Kidney (tissue), 14 donors: ENCODE data around the gene HS1BP3. TPM values are rescaled to one million over a fixed set of nuclear protein-coding genes. Genes with fewer than 3 reads are reported as not detected.

ENCODE experiments used
- DNase-seq, 5 donors: peaks; one replicate each; pipeline ENCODE4 v3.0.0-alpha.2; 2013 to 2020
- FAIRE-seq: peaks from 2 replicates; lab custom pipeline; 2012; peaks lifted over from hg19 to GRCh38; lab: Jason Lieb, UNC
- H3K27ac ChIP-seq, 2 donors: one replicate each; pipeline ENCODE4 v1.7.0; 2013; ENCODE audit warnings: low read depth in 2 of 2, low read length in 2 of 2, inconsistent platforms in 1 of 2
- H3K27me3 ChIP-seq: one replicate; pipeline ENCODE4 v1.7.1; 2013; ENCODE audit warnings: low read length, inconsistent platforms; ENCODE audit not compliant: control insufficient read depth, insufficient read depth
- H3K36me3 ChIP-seq, 3 donors: one replicate each; pipeline versions ENCODE4 v1.7.0 to v1.7.1; 2013; ENCODE audit warnings: low read length in 3 of 3, control low read depth in 1 of 3, inconsistent platforms in 1 of 3; ENCODE audit not compliant: insufficient read depth in 3 of 3, control insufficient read depth in 2 of 3
- H3K4me1 ChIP-seq, 3 donors: one replicate each; pipeline versions ENCODE4 v1.7.0 to v1.7.1; 2013; ENCODE audit warnings: low read length in 3 of 3, inconsistent platforms in 1 of 3, low read depth in 1 of 3; ENCODE audit not compliant: control insufficient read depth in 2 of 3, insufficient read depth in 2 of 3
- H3K4me3 ChIP-seq, 3 donors: one replicate each; pipeline versions ENCODE4 v1.7.0 to v1.8.1; 2013; ENCODE audit warnings: low read length in 3 of 3, control low read depth in 1 of 3, inconsistent platforms in 1 of 3
- H3K9ac ChIP-seq, 3 donors: one replicate each; pipeline versions ENCODE4 v1.7.0 to v1.7.1; 2013; ENCODE audit warnings: low read length in 3 of 3, control low read depth in 1 of 3, inconsistent platforms in 1 of 3
- H3K9me3 ChIP-seq, 3 donors: one replicate each; pipeline versions ENCODE4 v1.7.0 to v1.7.1; 2013; ENCODE audit warnings: low read length in 3 of 3, control low read depth in 1 of 3, inconsistent platforms in 1 of 3; ENCODE audit not compliant: control insufficient read depth in 2 of 3, insufficient read depth in 1 of 3
- intact Hi-C: fragments of 100-400 bp; cut with DNase I; formaldehyde crosslinking; loops from one replicate; pipeline ENCODE4 v1.11.1; 2022
- polyA plus RNA-seq: library from polyadenylated mRNA; stranded (reverse); fragments of 350-450 nt; fragmentation: Illumina TruSeq; extraction: RNeasy Lipid Tissue Mini Kit (QIAGEN cat#74804); gene quantifications from one replicate; pipeline ENCODE4 v1.2.3, GENCODE V29; 2014; ENCODE audit warnings: low read depth, low replicate concordance; ENCODE audit not compliant: insufficient read depth
- total RNA-seq: library from RNA; stranded (reverse); fragmentation: NEBNext Ultra II Directional; extraction: Animal tissue kit (Norgen Biotek cat#: 25700); gene quantifications from one replicate; pipeline ENCODE4 v1.2.1, GENCODE V29; 2021
- TF ChIP-seq, protein P1 (sequence below): IDR thresholded peaks from 3 replicates; pipeline ENCODE4 v1.5.1; 2012; ENCODE audit warnings: mild to moderate bottlenecking, moderate library complexity, borderline replicate concordance; ENCODE audit not compliant: insufficient read depth; ENCODE audit errors: extremely low read depth
- donor health status: control.
- donor health status: control.
- donor health status: control.
- donor health status: control.
- donor health status: control.
- donor health status: DM: yes; HTN: yes; CAD: no.
- donor health status: Normal renal cell carcinoma (clear cell type).

HS1BP3 gene
- total and polyA plus RNA-seq, 2 donors from 2014 or later = 35.5 to 37.5 TPM

DNA sequence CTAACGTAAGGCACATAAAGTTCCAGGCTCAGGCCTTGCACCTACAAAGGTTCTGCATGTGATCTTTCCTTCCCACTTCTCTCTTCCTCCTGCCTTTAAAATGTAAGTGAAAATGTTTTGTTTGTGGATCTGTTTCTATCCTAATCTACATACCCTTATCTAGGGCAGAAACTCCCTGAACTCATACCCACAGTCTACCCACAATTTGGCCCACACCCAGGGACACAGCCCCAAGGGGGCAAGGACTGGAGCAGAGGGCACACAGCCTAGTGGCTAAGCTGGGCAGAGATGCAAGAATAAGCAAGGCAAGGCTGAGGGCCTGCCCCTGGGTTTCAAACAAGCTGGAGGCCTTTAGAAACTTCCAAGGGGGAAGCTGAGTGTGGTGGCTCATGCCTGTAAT, 71.0 kb downstream of the HS1BP3 start:
- Histone ChIP-seq H3K36me3 (no peaks in the 10 kb centered on the region), H3K27ac (peak overlapping the region; percentile 82 to 90), H3K9ac (peak overlapping the region in 1 of 3 donors; percentile 35), H3K9me3 (peaks cover 0 to 2% (median 0%) of the 10 kb centered on the region in 3 donors), H3K4me3 (no peak overlapping the region), H3K4me1 (peaks cover 6 to 76% (median 58%) of the 10 kb centered on the region in 3 donors), H3K27me3 (no peaks in the 10 kb centered on the region)
- intact Hi-C loops = no loop called here
- FAIRE-seq (no peak), DNase-seq (peak in 1 of 5 donors; percentile 61)
- TF ChIP-seq, protein P1, sequence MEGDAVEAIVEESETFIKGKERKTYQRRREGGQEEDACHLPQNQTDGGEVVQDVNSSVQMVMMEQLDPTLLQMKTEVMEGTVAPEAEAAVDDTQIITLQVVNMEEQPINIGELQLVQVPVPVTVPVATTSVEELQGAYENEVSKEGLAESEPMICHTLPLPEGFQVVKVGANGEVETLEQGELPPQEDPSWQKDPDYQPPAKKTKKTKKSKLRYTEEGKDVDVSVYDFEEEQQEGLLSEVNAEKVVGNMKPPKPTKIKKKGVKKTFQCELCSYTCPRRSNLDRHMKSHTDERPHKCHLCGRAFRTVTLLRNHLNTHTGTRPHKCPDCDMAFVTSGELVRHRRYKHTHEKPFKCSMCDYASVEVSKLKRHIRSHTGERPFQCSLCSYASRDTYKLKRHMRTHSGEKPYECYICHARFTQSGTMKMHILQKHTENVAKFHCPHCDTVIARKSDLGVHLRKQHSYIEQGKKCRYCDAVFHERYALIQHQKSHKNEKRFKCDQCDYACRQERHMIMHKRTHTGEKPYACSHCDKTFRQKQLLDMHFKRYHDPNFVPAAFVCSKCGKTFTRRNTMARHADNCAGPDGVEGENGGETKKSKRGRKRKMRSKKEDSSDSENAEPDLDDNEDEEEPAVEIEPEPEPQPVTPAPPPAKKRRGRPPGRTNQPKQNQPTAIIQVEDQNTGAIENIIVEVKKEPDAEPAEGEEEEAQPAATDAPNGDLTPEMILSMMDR = no peak

- intact Hi-C loops = no loop called here
- FAIRE-seq (no peak), DNase-seq (peak; percentile 66 to 94 (median 80))
- no peaks in the 10 kb centered on the region for H3K27me3 ChIP-seq
- peaks cover 0 to 2% (median 0%) of the 10 kb centered on the region in 3 donors for H3K9me3 ChIP-seq
- H3K9ac ChIP-seq = peak overlapping the region in 1 of 3 donors; percentile 35
- TF ChIP-seq, protein P1 = no peak
- peaks cover 3 to 69% (median 57%) of the 10 kb centered on the region in 3 donors for H3K4me1 ChIP-seq
- H3K4me3 ChIP-seq = no peak overlapping the region
- no peaks in the 10 kb centered on the region for H3K36me3 ChIP-seq
- peak overlapping the region; percentile 82 to 90 for H3K27ac ChIP-seq
Measured at GRCh38 chr2:20578895-20579825, 71.7 kb downstream of the HS1BP3 start.

GRCh38 chr2:20578266-20578894, 72.5 kb downstream of the HS1BP3 start:
- intact Hi-C loops = no loop called here
- H3K9ac ChIP-seq = peak overlapping the region in 1 of 3 donors; percentile 35
- H3K9me3 ChIP-seq = peaks cover 0 to 2% (median 0%) of the 10 kb centered on the region in 3 donors
- FAIRE-seq (no peak), DNase-seq (peak in 1 of 5 donors; percentile 44)
- H3K4me3 ChIP-seq = no peak overlapping the region
- peak overlapping the region; percentile 82 to 90 for H3K27ac ChIP-seq
- H3K27me3 ChIP-seq = no peaks in the 10 kb centered on the region
- peaks cover 3 to 67% (median 49%) of the 10 kb centered on the region in 3 donors for H3K4me1 ChIP-seq
- TF ChIP-seq, protein P1 = no peak
- no peaks in the 10 kb centered on the region for H3K36me3 ChIP-seq
